PFSK-1 (cell line): ENCODE data around the gene ATP6V1G3.

ENCODE experiments used
- POLR2AphosphoS5 ChIP-seq: IDR thresholded peaks from 2 replicates; pipeline ENCODE4 v1.6.1; 2012; ENCODE audit warnings: low read depth, mild to moderate bottlenecking, control low read depth, low read length, moderate library complexity
- TAF1 ChIP-seq: IDR thresholded peaks from 2 replicates; pipeline ENCODE4 v1.6.1; 2012; ENCODE audit warnings: low read length, control low read depth, borderline replicate concordance; ENCODE audit not compliant: insufficient read depth

GRCh38 chr1:198496216-198497143, 44.0 kb downstream of the ATP6V1G3 start:
- TF ChIP-seq POLR2AphosphoS5 (no peak), TAF1 (no peak)
